ENCODE measurements around the gene CYP4A11.
"Not testable (repeated sequence)": the region's sequence is repeated elsewhere in the genome, so short reads cannot be mapped to it uniquely, and the experiment has no call there.

Gene CYP4A11

GRCh38 chr1:46948629-46949416 lies 7.5 kb upstream of the CYP4A11 start:
- Histone ChIP-seq H3K27ac (ENCODE audit: low read depth, low read length) (no peak overlapping the region), H3K27me3 (ENCODE audit: control insufficient read depth in 1 of 2, insufficient read depth in 2 of 2, low read length in 2 of 2) (no peaks in the 10 kb centered on the region), H3K4me3 (ENCODE audit: low read depth in 1 of 2, low read length in 2 of 2) (no peak overlapping the region), H3K4me1 (ENCODE audit: insufficient read depth, low read length) (no peaks in the 10 kb centered on the region), H3K36me3 (ENCODE audit: insufficient read depth, low read length) (no peaks in the 10 kb centered on the region), H3K9me3 (ENCODE audit: low read length) (no peaks in the 10 kb centered on the region), H3K9ac (ENCODE audit: low read length) (no peak overlapping the region)

DNA sequence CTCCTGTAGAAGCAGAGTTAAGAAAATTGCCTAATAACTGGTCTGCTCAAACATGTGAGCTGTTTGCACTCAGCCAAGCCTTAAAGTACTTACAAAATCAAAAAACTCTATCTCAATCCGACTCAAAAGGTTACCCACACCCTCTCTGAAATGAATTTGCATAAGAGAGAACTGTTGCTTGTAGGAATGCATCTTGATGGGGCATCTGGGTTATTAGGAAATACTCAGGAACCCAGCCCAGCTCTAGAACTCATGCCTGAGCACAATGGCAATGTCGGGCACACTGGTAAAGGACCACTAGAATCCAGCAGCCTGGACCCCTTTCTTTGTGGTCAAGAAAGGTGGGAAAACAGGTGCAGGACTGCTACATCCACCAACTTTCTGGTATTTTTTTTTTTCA lies 6.4 kb upstream of the CYP4A11 start:
- H3K4me3 ChIP-seq (ENCODE audit: low read depth in 1 of 2, low read length in 2 of 2); H3K27me3 ChIP-seq (ENCODE audit: control insufficient read depth in 1 of 2, insufficient read depth in 2 of 2, low read length in 2 of 2); H3K27ac ChIP-seq (ENCODE audit: low read depth, low read length); H3K4me1 ChIP-seq (ENCODE audit: insufficient read depth, low read length); H3K36me3 ChIP-seq (ENCODE audit: insufficient read depth, low read length); H3K9ac ChIP-seq (ENCODE audit: low read length); H3K9me3 ChIP-seq (ENCODE audit: low read length): not testable (repeated sequence)

DNA sequence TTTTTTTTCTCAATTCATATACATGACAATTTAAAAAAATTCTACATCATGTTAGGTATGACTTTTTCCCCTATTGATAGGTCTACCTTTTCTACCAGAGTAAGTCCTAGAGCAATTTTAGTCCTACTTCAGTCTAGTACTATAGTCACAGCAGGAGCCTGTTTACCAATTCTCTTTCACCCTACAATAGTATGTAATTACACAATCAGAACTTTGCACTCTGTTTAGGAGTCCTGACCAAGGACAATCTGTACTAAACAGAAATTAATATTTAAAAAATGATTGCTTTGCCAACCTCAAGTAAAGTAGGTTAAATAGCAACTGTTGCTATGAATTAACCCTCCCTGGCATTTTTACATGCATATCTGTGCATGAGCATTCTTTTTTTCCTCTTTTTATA lies 810 bp upstream of the CYP4A11 start:
- no peaks in the 10 kb centered on the region for H3K9me3 ChIP-seq (ENCODE audit: low read length)
- H3K9ac ChIP-seq (ENCODE audit: low read length) = no peak overlapping the region
- H3K36me3 ChIP-seq (ENCODE audit: insufficient read depth, low read length) = no peaks in the 10 kb centered on the region
- no peak overlapping the region for H3K4me3 ChIP-seq (ENCODE audit: low read depth in 1 of 2, low read length in 2 of 2)
- no peaks in the 10 kb centered on the region for H3K4me1 ChIP-seq (ENCODE audit: insufficient read depth, low read length)
- H3K27me3 ChIP-seq (ENCODE audit: control insufficient read depth in 1 of 2, insufficient read depth in 2 of 2, low read length in 2 of 2) = no peaks in the 10 kb centered on the region
- no peak overlapping the region for H3K27ac ChIP-seq (ENCODE audit: low read depth, low read length)

GRCh38 chr1:46940307-46940706 lies 969 bp downstream of the CYP4A11 start:
- H3K27me3 ChIP-seq (ENCODE audit: control insufficient read depth in 1 of 2, insufficient read depth in 2 of 2, low read length in 2 of 2) = no peaks in the 10 kb centered on the region
- H3K4me3 ChIP-seq (ENCODE audit: low read depth in 1 of 2, low read length in 2 of 2) = no peak overlapping the region
- no peaks in the 10 kb centered on the region for H3K4me1 ChIP-seq (ENCODE audit: insufficient read depth, low read length)
- H3K9ac ChIP-seq (ENCODE audit: low read length) = no peak overlapping the region
- no peaks in the 10 kb centered on the region for H3K36me3 ChIP-seq (ENCODE audit: insufficient read depth, low read length)
- H3K27ac ChIP-seq (ENCODE audit: low read depth, low read length) = no peak overlapping the region
- H3K9me3 ChIP-seq (ENCODE audit: low read length) = no peaks in the 10 kb centered on the region

DNA sequence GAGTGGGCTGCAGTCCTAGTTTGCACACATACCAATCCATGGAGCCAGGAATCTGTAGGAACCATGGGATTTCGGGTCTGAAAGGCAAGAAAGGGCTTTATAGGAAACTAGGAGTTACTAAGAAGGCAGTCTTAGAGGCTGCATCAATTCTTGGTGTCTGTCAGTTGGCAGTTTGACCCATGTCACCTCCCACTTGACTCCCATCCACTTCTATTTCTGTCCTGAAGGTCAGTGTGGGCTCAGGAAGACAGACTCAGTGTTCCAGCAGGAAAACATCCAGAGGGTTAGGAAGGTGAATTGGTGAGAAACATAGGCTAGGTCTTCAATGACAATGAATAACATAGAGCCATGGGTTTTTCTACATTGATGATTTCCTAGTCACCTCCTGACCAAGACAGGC lies 4.0 kb downstream of the CYP4A11 start:
- Histone ChIP-seq H3K9me3 (ENCODE audit: low read length) (no peaks in the 10 kb centered on the region), H3K4me1 (ENCODE audit: insufficient read depth, low read length) (no peaks in the 10 kb centered on the region), H3K27ac (ENCODE audit: low read depth, low read length) (no peak overlapping the region), H3K4me3 (ENCODE audit: low read depth in 1 of 2, low read length in 2 of 2) (no peak overlapping the region), H3K36me3 (ENCODE audit: insufficient read depth, low read length) (no peaks in the 10 kb centered on the region), H3K9ac (ENCODE audit: low read length) (no peak overlapping the region), H3K27me3 (ENCODE audit: control insufficient read depth in 1 of 2, insufficient read depth in 2 of 2, low read length in 2 of 2) (no peaks in the 10 kb centered on the region)

DNA sequence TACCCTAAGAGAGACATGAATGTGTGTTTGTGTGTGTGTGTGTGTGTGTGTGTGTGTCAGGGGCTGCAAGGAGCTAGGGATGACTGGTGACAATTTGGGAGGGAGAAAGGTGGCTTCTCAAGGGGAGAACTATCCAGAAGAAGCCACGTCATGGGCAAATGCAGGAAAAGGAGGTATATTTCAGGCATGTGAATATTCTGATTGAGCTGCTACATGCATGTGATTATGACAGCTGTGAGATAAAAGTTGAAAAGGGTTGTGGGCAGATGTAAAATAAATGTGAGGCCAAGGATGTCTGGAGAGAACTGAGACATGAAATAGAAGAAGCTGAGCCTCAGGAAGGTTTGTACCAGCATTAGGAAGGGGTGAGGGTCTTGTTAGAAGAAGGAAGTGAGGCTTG lies 4.5 kb downstream of the CYP4A11 start:
- H3K4me3 ChIP-seq (ENCODE audit: low read depth in 1 of 2, low read length in 2 of 2) = no peak overlapping the region

GRCh38 chr1:46934852-46935251 lies 6.4 kb downstream of the CYP4A11 start:
- not testable (repeated sequence) for H3K27ac ChIP-seq (ENCODE audit: low read depth, low read length); H3K9me3 ChIP-seq (ENCODE audit: low read length); H3K4me1 ChIP-seq (ENCODE audit: insufficient read depth, low read length); H3K36me3 ChIP-seq (ENCODE audit: insufficient read depth, low read length); H3K9ac ChIP-seq (ENCODE audit: low read length); H3K27me3 ChIP-seq (ENCODE audit: control insufficient read depth in 1 of 2, insufficient read depth in 2 of 2, low read length in 2 of 2); H3K4me3 ChIP-seq (ENCODE audit: low read depth in 1 of 2, low read length in 2 of 2)

More for the DNA sequence above, 4.5 kb downstream of the CYP4A11 start:
- H3K9ac ChIP-seq (ENCODE audit: low read length) = no peak overlapping the region
- no peaks in the 10 kb centered on the region for H3K4me1 ChIP-seq (ENCODE audit: insufficient read depth, low read length)
- H3K36me3 ChIP-seq (ENCODE audit: insufficient read depth, low read length) = no peaks in the 10 kb centered on the region
- H3K9me3 ChIP-seq (ENCODE audit: low read length) = no peaks in the 10 kb centered on the region
- no peak overlapping the region for H3K27ac ChIP-seq (ENCODE audit: low read depth, low read length)
- H3K27me3 ChIP-seq (ENCODE audit: control insufficient read depth in 1 of 2, insufficient read depth in 2 of 2, low read length in 2 of 2) = no peaks in the 10 kb centered on the region

GRCh38 chr1:46932020-46932419 lies 9.3 kb downstream of the CYP4A11 start:
- H3K9me3 ChIP-seq (ENCODE audit: low read length); H3K4me1 ChIP-seq (ENCODE audit: insufficient read depth, low read length); H3K9ac ChIP-seq (ENCODE audit: low read length); H3K4me3 ChIP-seq (ENCODE audit: low read depth in 1 of 2, low read length in 2 of 2); H3K27ac ChIP-seq (ENCODE audit: low read depth, low read length); H3K27me3 ChIP-seq (ENCODE audit: control insufficient read depth in 1 of 2, insufficient read depth in 2 of 2, low read length in 2 of 2); H3K36me3 ChIP-seq (ENCODE audit: insufficient read depth, low read length): not testable (repeated sequence)

GRCh38 chr1:46931151-46931550 lies 10.1 kb downstream of the CYP4A11 start:
- no peak overlapping the region for H3K4me3 ChIP-seq (ENCODE audit: low read depth in 1 of 2, low read length in 2 of 2)
- no peak overlapping the region for H3K9ac ChIP-seq (ENCODE audit: low read length)
- no peaks in the 10 kb centered on the region for H3K27me3 ChIP-seq (ENCODE audit: control insufficient read depth in 1 of 2, insufficient read depth in 2 of 2, low read length in 2 of 2)
- no peaks in the 10 kb centered on the region for H3K9me3 ChIP-seq (ENCODE audit: low read length)
- no peaks in the 10 kb centered on the region for H3K4me1 ChIP-seq (ENCODE audit: insufficient read depth, low read length)
- H3K36me3 ChIP-seq (ENCODE audit: insufficient read depth, low read length) = no peaks in the 10 kb centered on the region
- H3K27ac ChIP-seq (ENCODE audit: low read depth, low read length) = no peak overlapping the region

DNA sequence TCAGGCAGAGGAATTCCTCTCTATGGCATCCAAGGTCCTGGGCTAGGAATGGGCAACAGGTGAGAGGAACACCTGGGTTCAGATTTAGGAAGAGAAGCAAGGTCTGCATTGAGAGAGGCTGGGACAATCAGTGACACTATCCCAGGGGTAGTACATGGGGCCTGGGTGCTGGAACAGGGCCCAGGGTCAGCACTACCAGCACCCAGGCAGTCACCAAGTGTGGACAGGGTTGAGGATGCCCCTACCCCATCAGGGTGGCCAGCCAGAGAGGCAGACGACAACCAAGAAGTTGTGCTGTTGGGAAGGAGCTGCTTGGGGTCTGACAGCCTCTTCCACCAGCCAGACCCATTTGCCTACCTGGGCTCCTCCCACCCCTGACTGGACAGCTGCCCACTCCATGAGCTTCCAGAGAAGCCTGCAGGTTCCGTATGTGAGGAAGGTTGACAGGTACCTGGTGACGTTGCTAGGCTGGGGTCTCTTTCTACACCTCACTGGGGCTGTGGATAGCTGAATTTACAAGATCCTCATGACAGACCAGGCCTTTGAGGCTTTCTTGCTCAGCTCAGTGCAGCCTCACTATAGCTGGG lies 13.9 kb downstream of the CYP4A11 start:
- Histone ChIP-seq H3K4me1 (ENCODE audit: insufficient read depth, low read length) (no peaks in the 10 kb centered on the region), H3K27ac (ENCODE audit: low read depth, low read length) (no peak overlapping the region), H3K27me3 (ENCODE audit: control insufficient read depth in 1 of 2, insufficient read depth in 2 of 2, low read length in 2 of 2) (no peaks in the 10 kb centered on the region), H3K4me3 (ENCODE audit: low read depth in 1 of 2, low read length in 2 of 2) (no peak overlapping the region), H3K9me3 (ENCODE audit: low read length) (no peaks in the 10 kb centered on the region), H3K36me3 (ENCODE audit: insufficient read depth, low read length) (no peaks in the 10 kb centered on the region), H3K9ac (ENCODE audit: low read length) (no peak overlapping the region)

- Histone ChIP-seq H3K4me1 (ENCODE audit: insufficient read depth, low read length) (no peaks in the 10 kb centered on the region), H3K9ac (ENCODE audit: low read length) (no peak overlapping the region), H3K9me3 (ENCODE audit: low read length) (no peaks in the 10 kb centered on the region)
Observed at GRCh38 chr1:46910790-46911189, 30.5 kb downstream of the CYP4A11 start.

DNA sequence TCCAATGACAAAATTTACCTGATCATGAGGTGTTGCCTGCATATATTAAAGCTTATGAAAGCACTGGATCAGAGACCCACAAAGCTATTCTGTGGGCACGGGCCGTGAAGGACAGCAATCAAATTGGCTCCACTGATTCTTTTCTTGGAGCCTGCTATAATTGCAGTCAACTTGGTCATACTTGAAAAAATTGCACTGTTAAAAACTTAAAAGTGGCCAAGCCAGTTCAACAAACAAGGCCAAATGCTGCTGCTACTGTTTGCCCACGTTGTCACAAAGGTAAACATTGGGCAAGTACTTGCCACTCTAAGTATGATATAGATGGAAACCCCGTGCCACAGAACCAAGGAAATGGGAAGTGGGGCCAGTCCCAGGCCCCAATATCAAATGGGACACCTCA lies 37.8 kb downstream of the CYP4A11 start:
- Histone ChIP-seq H3K4me1 (ENCODE audit: insufficient read depth, low read length) (no peaks in the 10 kb centered on the region), H3K9ac (ENCODE audit: low read length) (no peak overlapping the region), H3K9me3 (ENCODE audit: low read length) (no peaks in the 10 kb centered on the region), H3K4me3 (ENCODE audit: low read depth in 1 of 2, low read length in 2 of 2) (no peak overlapping the region), H3K36me3 (ENCODE audit: insufficient read depth, low read length) (no peaks in the 10 kb centered on the region), H3K27ac (ENCODE audit: low read depth, low read length) (no peak overlapping the region), H3K27me3 (ENCODE audit: control insufficient read depth in 1 of 2, insufficient read depth in 2 of 2, low read length in 2 of 2) (no peaks in the 10 kb centered on the region)

More at GRCh38 chr1:46910790-46911189, 30.5 kb downstream of the CYP4A11 start:
- no peaks in the 10 kb centered on the region for H3K36me3 ChIP-seq (ENCODE audit: insufficient read depth, low read length)
- H3K4me3 ChIP-seq (ENCODE audit: low read depth in 1 of 2, low read length in 2 of 2) = no peak overlapping the region
- no peak overlapping the region for H3K27ac ChIP-seq (ENCODE audit: low read depth, low read length)
- no peaks in the 10 kb centered on the region for H3K27me3 ChIP-seq (ENCODE audit: control insufficient read depth in 1 of 2, insufficient read depth in 2 of 2, low read length in 2 of 2)

All from muscle layer of colon (tissue), 2 donors.